Cardiac muscle cell (in vitro differentiated cells and primary cell): ENCODE data around the gene ORC5. TPM values are rescaled to one million over a fixed set of nuclear protein-coding genes. Genes with fewer than 3 reads are reported as not detected.

Experiments
- DNase-seq, 2 donors: peaks; one replicate each; pipeline versions ENCODE4 v3.0.0 to v3.0.0-alpha.2; 2010 to 2017; ENCODE audit warnings: low read depth in 1 of 2, low spot score in 1 of 2
- H3K27ac ChIP-seq: fragments of 200-600 bp; sonication (generic); 2 replicates; pipeline ENCODE4 v1.5.1; 2016
- H3K27me3 ChIP-seq: fragments of 200-600 bp; sonication (generic); 2 replicates; pipeline ENCODE4 v1.6.0; 2016; ENCODE audit warnings: control low read depth
- H3K36me3 ChIP-seq: fragments of 200-600 bp; sonication (generic); 2 replicates; pipeline ENCODE4 v1.5.1; 2016; ENCODE audit warnings: control low read depth
- H3K4me1 ChIP-seq: fragments of 200-600 bp; sonication (generic); 2 replicates; pipeline ENCODE4 v1.8.1; 2017; ENCODE audit warnings: low read depth, mild to moderate bottlenecking, mixed run types
- H3K4me3 ChIP-seq: fragments of 200-600 bp; sonication (generic); 2 replicates; pipeline ENCODE4 v1.5.1; 2016; ENCODE audit warnings: mild to moderate bottlenecking
- H3K9me3 ChIP-seq: fragments of 200-600 bp; sonication (generic); 2 replicates; pipeline ENCODE4 v1.5.1; 2017; ENCODE audit warnings: low read depth, mild to moderate bottlenecking, control low read depth
- polyA plus RNA-seq: library from polyadenylated mRNA; unstranded; fragments of >200 nt; fragmentation: Nextera tagmentation; extraction: Ambion mirVana; gene quantifications from 2 replicates; pipeline ENCODE4 v1.2.1, GENCODE V29; 2016
- total RNA-seq: library from RNA; depleted of rRNA; stranded (reverse); fragments of >200 nt; gene quantifications from 2 replicates; pipeline ENCODE4 v1.2.3, GENCODE V29; 2016
- TF ChIP-seq, protein P1 (sequence below): IDR thresholded peaks from 2 replicates; pipeline ENCODE4 v1.5.1; 2012; ENCODE audit warnings: low read depth, mild to moderate bottlenecking, low read length

Gene ORC5
- total and polyA plus RNA-seq, 2 experiments from 2014 or later = 20.4 to 66.5 TPM

DNA sequence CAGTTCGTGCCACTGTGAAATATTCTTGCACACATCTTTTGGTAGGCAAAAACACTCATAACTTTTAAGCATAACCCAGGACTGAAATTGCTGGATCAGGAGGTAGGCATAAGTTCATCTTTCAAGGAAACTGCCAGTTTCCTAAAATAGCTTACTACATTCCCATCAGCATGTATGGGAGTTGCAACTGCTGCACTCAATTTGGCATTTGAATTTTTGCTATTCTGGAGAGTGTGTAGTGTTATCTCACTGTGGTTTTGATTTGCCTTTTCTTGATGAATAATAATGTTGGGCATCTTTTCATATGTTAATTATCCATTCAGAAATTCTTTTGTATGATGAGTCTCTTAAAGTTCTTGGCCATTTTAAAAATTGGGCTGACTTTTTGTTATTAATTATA lies 95.2 kb downstream of the ORC5 start:
- TF ChIP-seq, protein P1, sequence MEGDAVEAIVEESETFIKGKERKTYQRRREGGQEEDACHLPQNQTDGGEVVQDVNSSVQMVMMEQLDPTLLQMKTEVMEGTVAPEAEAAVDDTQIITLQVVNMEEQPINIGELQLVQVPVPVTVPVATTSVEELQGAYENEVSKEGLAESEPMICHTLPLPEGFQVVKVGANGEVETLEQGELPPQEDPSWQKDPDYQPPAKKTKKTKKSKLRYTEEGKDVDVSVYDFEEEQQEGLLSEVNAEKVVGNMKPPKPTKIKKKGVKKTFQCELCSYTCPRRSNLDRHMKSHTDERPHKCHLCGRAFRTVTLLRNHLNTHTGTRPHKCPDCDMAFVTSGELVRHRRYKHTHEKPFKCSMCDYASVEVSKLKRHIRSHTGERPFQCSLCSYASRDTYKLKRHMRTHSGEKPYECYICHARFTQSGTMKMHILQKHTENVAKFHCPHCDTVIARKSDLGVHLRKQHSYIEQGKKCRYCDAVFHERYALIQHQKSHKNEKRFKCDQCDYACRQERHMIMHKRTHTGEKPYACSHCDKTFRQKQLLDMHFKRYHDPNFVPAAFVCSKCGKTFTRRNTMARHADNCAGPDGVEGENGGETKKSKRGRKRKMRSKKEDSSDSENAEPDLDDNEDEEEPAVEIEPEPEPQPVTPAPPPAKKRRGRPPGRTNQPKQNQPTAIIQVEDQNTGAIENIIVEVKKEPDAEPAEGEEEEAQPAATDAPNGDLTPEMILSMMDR = no peak
- Histone ChIP-seq H3K9me3 (no peaks in the 10 kb centered on the region), H3K27me3 (no peaks in the 10 kb centered on the region), H3K4me3 (no peak overlapping the region), H3K36me3 (no peaks in the 10 kb centered on the region), H3K4me1 (peaks cover 8% of the 10 kb centered on the region), H3K27ac (no peak overlapping the region)
- DNase-seq = no peak

GRCh38 chr7:104111271-104111670 lies 96.5 kb downstream of the ORC5 start:
- no peak overlapping the region for H3K4me3 ChIP-seq
- no peak for DNase-seq
- H3K27me3 ChIP-seq = no peaks in the 10 kb centered on the region
- no peaks in the 10 kb centered on the region for H3K36me3 ChIP-seq
- no peaks in the 10 kb centered on the region for H3K9me3 ChIP-seq
- H3K4me1 ChIP-seq = peaks cover 8% of the 10 kb centered on the region
- TF ChIP-seq, protein P1 = no peak
- H3K27ac ChIP-seq = no peak overlapping the region

- Histone ChIP-seq H3K27me3 (no peaks in the 10 kb centered on the region), H3K4me3 (no peak overlapping the region), H3K36me3 (no peaks in the 10 kb centered on the region), H3K27ac (no peak overlapping the region), H3K9me3 (no peaks in the 10 kb centered on the region), H3K4me1 (no peaks in the 10 kb centered on the region)
- DNase-seq = peak in 1 of 2 donors; percentile 31
- TF ChIP-seq, protein P1 = peak; percentile 16
Observed at GRCh38 chr7:104106108-104106905, 101.5 kb downstream of the ORC5 start.

DNA sequence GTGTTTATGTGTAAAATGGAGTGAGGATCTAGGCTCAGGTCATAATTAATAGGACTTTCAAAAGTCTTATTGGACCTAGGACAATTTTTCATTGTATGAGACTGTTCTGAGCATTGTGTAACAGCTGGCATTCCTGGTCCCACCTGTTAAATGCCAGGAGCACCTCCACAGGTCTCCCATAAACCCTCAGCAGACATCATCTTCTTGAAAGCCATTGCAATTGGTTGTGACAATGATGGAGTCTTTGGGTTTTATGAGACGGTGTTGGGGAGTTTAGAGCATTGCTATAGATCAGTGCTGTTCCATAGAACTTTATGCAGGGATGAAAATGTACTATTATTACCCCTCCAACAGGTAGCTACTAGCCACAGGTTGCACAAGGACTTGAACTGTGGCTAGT lies 108.9 kb downstream of the ORC5 start:
- Histone ChIP-seq H3K4me3 (no peak overlapping the region), H3K36me3 (no peaks in the 10 kb centered on the region), H3K27ac (no peak overlapping the region), H3K9me3 (no peaks in the 10 kb centered on the region), H3K27me3 (no peaks in the 10 kb centered on the region), H3K4me1 (no peaks in the 10 kb centered on the region)
- no peak for DNase-seq
- TF ChIP-seq, protein P1 = no peak

DNA sequence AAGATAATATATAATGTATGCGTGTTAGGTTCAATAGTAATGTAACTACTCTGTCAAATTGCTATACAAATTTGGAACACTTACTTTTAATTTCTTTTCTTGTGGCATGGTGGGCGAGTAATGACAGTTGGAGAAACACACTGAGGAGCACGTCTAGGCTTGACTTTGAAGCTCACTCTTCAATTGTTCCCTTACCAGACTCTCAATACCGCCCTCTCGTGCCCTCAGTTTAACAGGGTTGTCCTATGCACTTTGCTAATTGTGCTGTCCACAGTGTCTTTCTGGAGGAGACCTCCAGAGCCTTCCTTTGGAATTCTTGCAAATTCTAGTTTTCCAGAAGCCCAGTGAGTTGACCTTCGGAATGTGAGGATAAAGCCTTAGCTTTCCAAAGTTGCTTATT lies 111.1 kb downstream of the ORC5 start:
- peak; percentile 5 to 42 for DNase-seq

More for the DNA sequence above, 111.1 kb downstream of the ORC5 start:
- no peaks in the 10 kb centered on the region for H3K27me3 ChIP-seq
- no peaks in the 10 kb centered on the region for H3K36me3 ChIP-seq
- H3K4me3 ChIP-seq = no peak overlapping the region
- no peak overlapping the region for H3K27ac ChIP-seq
- TF ChIP-seq, protein P1 = peak; percentile 11
- no peaks in the 10 kb centered on the region for H3K9me3 ChIP-seq
- no peaks in the 10 kb centered on the region for H3K4me1 ChIP-seq
